Non-pigmented ciliary epithelial cell (primary cell): ENCODE results near the gene MUC2.

Source experiments
- DNase-seq: peaks from one replicate; pipeline ENCODE4 v3.0.0-alpha.2; 2010; ENCODE audit warnings: low read depth

MUC2 gene

DNA sequence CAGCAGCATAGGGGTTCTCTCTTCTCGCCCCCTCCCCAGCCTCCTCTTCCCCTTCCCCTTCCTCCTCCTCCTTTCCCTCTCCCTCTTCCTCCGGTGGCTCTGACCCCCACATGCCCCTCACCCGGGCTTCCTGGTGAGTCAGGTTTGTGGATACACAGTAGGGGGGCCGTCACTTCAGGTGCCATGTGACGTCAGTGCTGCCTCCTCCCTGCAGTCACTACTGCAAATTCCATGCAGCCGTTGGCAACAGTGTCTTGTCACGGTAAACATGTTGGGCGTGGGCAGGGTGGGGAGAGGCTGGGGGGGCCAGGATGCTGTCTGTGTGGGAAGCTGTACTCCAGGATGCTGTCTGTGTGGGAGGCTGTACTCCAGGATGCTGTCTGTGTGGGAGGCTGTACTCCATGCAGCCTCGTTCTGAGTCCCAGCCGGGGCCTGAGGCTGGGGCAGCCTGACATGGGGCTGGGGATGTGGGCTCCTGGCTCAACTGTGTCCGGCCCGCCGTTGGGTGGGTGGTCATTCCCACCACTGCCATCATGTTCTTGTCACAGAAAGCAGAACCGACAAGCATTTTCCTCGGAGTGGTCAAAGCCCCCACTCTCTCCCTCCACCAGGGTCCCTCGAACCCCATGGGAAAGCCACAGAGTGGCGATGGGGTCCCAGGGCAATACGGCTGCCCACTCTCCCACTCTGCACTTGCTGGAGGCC is 2.4 kb upstream of the MUC2 start:
- DNase-seq = no peak

DNA sequence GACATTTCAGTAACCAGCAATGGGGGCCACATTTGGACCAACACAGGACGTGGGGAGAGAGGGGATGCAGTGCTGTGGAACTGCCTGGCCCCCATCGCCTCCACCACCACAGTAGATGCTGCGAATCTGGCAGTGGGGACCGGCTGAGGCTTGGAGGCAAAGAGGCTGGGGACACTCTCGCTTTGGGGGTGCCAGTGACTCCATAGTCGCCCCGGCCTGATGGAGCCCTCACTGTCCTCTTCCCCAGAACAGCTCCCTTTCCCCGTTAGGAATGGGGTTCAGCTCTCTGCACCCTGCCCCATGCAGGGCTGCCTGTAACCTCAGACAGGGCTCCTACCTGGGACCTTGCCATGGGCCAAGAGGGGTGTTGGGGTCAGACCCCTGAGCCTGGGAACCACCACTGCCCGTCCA is 1.8 kb upstream of the MUC2 start:
- no peak for DNase-seq

DNA sequence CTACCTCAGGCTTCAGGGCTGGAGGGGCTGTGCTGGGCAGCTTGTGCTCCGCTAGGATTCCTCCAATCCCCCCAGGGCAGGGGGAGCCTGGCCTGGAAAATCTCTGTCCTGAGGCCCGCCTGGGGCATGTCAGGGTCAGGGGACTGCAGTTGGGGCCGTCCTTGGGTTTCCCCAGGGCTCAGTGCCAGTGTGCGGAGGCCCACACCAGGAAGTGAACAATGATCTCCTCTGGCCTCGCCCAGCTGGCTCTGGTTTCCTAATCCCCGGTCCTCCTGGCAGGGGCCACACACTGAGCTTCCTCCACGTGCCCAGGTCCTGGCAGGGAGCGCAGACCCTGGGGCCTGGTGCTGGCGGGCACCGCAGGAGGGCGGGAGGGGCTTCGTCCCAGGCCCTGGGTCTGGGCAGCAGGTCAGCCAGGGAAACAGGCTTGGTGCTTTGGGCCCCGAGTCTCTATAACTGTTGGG is 1.4 kb upstream of the MUC2 start:
- DNase-seq = no peak

DNA sequence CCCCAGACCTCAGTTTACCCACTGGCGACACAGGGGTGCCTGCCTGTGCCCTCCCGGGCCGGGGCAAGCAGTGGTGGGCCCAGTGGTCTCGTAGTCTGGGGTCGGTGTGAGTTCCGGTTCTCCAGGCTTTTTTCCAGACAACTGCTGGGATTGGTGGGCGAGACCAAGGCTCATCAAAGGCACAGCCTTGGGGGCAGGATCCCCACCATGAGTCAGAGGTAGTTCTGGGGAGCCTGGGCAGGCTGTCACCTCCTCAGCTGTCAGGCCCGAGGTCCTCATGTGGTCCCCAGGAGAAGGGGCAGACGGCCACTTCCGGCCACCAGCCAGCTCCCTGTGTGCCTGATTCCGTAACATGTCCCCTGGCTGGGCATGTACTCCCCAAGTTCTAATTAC is 827 bp upstream of the MUC2 start:
- DNase-seq = no peak

DNA sequence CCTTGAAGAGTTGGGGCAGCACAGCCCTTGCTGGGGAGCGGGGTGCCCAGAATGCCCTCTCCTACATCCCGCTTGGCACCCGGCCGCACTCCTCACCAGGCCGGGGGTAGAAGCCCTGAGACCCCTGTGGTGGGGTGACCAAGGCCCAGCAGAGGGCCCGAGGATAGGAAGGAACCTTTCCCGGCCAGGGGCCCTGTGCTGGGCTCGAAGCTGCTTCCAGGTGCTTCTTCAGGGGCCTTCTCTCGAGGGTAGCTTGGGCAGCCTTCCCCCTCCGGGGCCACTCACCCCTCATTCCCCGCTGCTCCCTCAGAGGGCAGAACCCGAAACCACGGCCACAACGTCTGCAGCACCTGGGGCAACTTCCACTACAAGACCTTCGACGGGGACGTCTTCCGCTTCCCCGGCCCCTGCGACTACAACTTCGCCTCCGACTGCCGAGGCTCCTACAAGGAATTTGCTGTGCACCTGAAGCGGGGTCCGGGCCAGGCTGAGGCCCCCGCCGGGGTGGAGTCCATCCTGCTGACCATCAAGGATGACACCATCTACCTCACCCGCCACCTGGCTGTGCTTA is 752 bp downstream of the MUC2 start:
- DNase-seq = no peak

DNA sequence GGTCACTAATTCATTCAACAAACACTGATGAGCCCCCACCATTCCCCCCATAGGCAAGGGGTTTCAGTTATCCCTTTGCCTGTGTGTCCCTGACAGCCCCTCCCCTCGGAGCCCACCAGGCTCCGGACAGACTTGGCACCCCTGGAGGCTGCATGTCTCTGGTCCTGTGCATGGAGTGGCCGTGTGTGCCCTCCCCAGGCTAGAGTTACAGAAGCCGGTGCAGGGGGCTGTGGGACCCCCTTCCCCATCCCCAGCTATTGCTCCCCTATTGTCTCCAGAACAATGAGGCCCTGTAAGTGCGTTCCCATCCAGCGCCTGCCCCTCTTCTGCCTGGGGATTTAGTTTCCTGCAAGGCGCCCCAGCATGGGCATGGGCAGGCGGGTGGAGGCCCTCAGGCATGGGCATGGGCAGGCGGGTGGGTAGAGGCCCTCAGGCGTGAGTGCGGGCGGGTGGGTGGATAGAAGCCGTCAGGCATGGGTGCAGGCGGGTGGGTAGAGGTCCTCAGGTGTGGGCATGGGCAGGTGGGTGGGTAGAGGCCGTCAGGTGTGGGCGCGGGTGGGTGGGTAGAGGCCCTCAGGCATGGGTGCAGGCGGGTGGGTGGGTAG is 1.5 kb downstream of the MUC2 start:
- DNase-seq = no peak

DNA sequence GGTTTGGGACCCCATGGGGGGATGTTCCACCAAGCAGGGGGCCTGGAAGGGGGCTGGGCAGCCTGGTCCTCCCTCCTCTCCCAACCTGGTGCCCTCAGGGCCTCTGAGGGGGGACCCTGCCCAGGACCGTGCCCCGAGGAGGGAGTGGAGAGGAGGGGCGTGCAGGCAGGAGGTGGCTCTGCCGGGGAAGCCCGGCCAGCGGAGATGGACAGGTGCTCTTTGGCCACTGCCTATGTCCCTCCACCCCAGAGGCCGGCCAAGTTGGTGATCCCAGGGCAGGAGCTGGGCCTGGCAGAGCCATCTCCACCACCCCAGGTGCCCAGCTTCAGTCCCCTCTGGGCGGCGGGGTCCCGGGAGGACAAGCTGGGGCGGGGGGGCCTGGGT is 2.4 kb downstream of the MUC2 start:
- no peak for DNase-seq

DNA sequence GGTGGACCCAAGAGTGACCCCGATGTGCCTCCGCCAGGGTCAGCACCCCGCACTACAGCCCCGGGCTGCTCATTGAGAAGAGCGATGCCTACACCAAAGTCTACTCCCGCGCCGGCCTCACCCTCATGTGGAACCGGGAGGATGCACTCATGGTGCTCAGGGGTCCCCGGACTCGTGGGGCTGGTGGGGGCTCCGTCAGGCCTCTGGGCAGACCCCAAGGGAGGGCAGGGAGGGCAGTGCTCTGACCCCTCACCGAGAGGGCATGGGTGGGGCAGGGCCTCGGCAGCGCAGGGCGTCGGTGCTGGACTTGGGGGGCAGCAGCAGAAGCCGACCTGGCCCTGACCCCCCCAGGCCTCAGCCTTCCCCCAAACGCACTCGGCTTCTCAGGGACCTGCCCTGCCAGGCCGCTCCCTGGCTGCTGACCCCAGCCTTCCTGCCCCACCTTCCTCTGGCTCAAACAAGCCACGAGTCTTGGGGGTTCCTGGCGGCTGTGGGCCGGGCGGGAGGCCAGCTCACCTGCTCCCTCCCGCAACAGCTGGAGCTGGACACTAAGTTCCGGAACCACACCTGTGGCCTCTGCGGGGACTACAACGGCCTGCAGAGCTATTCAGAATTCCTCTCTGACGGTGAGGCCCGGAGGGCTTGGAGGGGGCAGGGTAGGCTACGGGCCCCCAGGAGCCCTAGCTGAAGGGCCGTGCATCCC is 2.9 kb downstream of the MUC2 start:
- DNase-seq = no peak

DNA sequence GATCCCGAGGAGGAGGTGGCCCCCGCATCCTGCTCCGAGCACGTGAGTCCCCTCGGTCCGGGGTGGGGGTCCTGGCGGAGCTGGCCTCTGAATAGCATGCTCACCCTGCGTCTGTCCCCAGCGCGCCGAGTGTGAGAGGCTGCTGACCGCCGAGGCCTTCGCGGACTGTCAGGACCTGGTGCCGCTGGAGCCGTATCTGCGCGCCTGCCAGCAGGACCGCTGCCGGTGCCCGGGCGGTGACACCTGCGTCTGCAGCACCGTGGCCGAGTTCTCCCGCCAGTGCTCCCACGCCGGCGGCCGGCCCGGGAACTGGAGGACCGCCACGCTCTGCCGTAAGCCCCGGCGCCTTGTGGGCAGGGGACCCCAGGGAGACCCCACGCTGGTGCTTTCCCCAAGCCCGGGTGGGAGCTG is 3.5 kb downstream of the MUC2 start:
- DNase-seq = no peak

DNA sequence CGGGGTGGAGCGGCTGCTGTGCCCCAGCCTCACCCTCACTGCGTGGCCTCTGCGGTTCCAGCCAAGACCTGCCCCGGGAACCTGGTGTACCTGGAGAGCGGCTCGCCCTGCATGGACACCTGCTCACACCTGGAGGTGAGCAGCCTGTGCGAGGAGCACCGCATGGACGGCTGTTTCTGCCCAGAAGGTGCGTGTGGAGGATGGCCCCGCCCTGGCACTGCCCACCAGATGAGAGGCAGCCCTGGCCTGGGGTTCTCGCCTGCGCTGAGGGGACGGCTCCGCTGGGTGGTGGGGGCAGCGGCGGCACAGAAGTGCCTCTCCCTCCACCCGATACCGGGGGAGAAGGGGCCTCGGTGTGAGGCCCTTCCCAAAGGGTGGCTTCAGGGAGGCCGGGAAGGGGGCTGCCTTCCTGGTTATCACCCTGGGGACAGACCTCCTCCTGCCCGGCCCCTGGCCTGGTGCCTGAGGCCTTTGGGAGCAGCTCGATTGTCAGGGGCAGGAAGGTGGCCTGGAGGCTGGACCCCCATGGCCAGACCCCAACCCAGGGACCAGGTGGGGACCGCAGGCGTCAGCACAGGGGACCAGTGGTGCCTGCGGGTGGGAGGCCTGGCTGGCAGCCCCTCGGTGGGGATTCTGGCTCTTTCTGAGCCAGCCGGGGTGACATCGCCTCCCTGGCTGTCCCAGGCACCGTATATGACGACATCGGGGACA is 7.1 kb downstream of the MUC2 start:
- no peak for DNase-seq

DNA sequence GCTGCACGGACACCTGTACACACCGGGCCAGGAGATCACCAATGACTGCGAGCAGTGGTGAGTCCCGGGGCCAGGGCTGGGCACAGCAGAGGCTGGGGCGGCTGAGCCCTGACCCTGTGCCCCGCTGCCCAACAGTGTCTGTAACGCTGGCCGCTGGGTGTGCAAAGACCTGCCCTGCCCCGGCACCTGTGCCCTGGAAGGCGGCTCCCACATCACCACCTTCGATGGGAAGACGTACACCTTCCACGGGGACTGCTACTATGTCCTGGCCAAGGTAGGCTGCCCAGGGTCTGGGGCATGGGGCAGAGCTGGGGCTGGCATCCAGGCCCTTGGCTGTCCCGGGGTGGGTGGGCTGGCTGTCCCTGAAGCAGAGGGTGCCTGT is 7.7 kb downstream of the MUC2 start:
- DNase-seq = no peak

DNA sequence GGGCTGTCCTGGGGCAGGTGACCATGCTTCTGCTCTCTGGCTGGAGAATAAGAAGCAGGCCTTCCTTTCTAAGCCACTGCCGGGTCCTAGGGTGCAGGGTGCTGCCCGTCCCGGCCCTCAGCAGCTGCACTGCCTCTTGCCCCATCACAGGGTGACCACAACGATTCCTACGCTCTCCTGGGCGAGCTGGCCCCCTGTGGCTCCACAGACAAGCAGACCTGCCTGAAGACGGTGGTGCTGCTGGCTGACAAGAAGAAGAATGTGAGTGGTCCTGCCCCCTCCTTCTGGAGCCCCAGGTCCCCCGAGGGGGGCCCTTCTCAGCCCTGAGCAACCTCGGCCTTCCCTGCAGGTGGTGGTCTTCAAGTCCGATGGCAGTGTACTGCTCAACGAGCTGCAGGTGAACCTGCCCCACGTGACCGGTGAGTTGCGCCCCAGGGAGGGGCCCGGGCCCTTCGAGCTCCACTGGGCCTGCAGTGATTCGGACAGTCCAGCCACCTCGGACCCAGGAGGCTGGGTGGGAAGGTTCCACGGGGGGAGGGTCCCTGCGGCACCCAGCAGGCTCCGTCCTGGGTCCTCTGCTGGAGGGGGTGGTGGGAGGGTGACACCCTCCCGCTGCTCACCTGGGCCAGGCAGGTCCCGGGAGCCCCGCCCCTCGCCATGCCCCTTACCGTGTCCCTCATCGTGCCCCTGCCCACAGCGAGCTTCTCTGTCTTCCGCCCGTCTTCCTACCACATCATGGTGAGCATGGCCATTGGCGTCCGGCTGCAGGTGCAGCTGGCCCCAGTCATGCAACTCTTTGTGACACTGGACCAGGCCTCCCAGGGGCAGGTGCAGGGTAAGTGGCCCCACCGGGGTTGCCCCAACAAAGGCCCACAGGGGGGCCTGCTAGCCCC is 8.3 kb downstream of the MUC2 start:
- DNase-seq = no peak

DNA sequence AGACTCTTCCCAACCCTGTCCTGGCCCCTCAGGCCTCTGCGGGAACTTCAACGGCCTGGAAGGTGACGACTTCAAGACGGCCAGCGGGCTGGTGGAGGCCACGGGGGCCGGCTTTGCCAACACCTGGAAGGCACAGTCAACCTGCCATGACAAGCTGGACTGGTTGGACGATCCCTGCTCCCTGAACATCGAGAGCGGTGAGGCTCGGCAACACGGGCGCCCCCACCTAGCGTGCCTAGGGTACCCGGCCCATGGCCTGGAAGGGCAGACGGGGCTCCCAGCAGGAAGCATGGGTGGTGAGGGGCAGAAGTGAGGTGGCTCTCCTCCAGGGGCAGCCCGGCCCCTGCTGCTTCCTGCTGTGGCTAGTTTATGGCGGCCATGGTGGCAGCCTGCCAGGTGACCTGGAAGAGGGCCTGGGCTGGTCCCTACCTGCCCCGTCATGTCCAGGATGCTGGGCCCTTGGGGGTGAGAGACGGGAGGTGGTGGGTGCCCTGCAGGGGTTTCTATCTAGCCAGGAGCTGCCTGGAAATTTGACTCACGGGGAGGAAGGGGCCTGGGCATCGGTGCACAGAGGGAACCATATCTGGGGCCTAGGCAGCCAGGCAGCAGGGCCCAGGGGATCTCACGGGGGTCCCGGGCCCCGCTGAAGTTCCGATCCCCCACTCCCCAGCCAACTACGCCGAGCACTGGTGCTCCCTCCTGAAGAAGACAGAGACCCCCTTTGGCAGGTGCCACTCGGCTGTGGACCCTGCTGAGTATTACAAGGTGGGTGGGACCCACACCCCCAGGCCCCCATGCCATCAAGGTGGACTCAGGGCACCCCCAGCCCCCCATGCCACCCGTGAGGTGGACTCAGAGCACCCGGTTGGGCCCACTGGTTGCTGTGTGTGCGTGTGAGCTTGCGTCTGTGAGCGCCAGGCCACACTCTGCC is 9.2 kb downstream of the MUC2 start:
- DNase-seq = no peak

DNA sequence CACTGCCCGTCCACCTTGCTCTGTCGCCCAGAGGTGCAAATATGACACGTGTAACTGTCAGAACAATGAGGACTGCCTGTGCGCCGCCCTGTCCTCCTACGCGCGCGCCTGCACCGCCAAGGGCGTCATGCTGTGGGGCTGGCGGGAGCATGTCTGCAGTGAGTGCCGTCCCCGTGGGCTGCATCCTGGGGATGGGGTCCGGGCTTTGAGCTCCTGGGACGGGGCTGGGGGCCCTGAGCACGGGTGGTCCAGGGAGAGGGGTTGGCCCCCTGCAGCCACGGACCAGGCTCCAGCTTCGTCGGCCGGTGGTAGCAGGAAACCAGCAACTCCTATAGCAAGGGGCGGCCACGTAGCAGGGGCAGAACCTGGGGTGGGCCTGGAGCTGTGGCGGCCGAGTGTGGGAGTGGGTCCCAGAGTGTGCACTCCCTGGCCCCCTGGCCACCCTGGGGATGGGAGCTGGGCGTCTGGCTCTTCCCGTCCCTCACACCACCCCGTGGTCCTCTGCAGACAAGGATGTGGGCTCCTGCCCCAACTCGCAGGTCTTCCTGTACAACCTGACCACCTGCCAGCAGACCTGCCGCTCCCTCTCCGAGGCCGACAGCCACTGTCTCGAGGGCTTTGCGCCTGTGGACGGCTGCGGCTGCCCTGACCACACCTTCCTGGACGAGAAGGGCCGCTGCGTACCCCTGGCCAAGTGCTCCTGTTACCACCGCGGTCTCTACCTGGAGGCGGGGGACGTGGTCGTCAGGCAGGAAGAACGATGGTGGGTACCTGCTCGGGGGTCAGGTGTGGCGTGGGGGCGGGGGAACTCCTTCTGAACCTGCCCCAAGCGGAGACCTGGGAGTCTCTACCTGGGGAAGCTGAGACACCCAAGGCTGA is 10.1 kb downstream of the MUC2 start:
- DNase-seq = no peak

DNA sequence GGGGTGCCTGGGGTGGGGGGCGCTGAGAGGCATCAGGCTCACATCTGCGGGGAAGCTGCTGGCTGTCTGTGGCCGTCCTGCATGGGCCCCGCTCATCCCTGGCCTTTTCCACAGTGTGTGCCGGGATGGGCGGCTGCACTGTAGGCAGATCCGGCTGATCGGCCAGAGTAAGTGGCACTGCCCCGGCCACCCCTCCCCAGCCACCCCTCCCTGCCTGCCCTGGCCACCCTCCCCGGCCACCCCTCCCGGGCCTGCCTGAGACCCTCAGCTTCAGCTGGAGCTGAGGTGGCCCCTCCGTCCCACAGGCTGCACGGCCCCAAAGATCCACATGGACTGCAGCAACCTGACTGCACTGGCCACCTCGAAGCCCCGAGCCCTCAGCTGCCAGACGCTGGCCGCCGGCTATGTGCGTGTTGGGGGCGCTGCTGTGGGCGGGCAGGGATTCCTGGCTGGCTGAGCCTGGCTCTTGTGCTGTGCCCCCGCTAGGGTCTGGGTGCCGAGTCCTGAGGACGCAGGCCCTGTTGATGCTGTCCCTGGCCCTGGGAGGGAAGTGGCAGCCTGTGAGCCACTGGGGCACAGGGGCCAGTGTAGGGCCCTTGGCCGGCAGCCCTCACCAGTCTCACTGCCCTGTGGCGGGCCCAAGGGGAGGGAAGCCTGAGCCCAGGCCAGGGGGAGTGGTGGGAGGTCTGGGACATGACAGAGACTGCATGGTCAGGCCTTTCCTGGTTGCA is 10.9 kb downstream of the MUC2 start:
- no peak for DNase-seq

DNA sequence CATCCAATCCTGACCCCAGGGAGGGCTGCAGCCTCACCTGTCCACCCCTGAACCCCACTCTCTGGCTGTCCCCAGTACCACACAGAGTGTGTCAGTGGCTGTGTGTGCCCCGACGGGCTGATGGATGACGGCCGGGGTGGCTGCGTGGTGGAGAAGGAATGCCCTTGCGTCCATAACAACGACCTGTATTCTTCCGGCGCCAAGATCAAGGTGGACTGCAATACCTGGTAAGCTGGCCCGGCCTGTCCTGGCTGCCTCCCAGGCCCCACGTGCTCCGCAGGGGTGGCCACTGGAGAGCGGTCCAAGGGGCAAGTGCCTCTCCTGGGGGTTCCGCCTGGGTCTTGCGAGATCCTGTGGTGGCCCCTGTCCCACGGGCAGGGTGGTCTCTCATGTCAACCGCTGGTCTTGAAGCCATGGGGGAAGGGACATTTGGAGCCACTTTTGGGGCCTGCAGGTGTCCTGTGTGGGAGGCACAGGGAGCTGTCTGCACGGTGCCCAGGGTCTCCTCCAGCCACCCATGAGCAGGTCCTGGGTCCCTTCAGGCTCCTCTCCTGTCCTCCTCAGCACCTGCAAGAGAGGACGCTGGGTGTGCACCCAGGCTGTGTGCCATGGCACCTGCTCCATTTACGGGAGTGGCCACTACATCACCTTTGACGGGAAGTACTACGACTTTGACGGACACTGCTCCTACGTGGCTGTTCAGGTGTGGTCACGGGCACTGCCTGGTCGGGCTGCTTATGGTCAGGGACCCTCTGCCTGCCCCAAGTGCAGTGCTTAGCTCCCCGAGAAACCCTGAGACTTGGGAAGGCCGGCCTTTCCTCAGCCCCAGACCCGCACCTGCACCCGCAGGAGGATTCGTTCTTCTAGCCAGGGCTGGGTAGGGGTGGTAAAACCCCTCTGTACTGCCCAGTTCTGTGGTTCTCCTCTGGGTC is 11.8 kb downstream of the MUC2 start:
- no peak for DNase-seq

DNA sequence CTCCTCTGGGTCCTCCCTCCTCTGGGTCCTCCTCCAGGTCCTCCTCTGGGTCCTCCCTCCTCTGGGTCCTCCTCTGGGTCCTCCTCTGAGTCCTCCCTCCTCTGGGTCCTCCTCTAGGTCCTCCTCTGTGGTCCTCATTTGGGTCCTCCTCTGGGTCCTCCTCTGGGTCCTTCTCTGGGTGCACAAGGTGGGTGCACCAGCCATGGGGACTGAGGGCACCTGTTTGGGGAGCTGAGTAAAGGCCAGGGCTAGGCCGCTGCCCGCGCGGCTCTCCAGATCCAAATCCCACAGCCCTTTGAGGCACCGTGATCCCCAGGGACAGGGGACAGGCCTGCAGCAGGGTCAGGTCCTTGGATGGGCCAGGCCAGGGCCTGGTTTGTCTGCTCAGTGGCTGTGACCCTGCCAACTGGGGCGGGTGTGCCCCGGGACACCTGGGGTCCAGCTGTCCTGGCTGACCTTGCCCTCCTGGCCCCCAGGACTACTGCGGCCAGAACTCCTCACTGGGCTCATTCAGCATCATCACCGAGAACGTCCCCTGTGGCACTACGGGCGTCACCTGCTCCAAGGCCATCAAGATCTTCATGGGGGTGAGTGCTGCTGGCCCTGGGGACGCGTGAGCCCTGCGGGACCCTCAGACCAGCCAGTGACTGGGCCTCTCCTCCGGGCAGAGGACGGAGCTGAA is 12.7 kb downstream of the MUC2 start:
- no peak for DNase-seq
